Erythroblast (primary cell): ENCODE data around the gene FAM216B.

Source experiments
- GATA1 ChIP-seq: IDR thresholded peaks from 2 replicates; pipeline ENCODE4 v1.6.1; 2011; ENCODE audit warnings: low read depth, mild to moderate bottlenecking, control low read depth, low read length, moderate library complexity
- POLR2A ChIP-seq: IDR thresholded peaks from 2 replicates; pipeline ENCODE4 v1.6.1; 2011; ENCODE audit warnings: mild to moderate bottlenecking, low read length

- no peak for TF ChIP-seq POLR2A
- TF ChIP-seq GATA1: no peak
Observed at GRCh38 chr13:42747399-42747873, 33.9 kb upstream of the FAM216B start.
